Measurements from ENCODE around the gene KIF1C. TPM values are rescaled to one million over a fixed set of nuclear protein-coding genes. Genes with fewer than 3 reads are reported as not detected.

The KIF1C gene
- total and polyA plus RNA-seq, 4 donors: 10.4 to 62.2 (median 36.8) TPM

DNA sequence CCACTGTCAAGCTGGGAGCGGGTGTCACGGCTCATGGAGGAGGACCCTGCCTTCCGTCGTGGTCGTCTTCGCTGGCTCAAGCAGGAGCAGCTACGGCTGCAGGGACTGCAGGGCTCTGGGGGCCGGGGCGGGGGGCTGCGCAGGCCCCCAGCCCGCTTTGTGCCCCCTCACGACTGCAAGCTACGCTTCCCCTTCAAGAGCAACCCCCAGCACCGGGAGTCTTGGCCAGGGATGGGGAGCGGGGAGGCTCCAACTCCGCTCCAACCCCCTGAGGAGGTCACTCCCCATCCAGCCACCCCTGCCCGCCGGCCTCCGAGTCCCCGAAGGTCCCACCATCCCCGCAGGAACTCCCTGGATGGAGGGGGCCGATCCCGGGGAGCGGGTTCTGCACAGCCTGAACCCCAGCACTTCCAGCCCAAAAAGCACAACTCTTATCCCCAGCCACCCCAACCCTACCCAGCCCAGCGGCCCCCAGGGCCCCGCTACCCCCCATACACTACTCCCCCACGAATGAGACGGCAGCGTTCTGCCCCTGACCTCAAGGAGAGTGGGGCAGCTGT is 25.9 kb downstream of the KIF1C start:
- H3K9me3 ChIP-seq (ENCODE audit: control insufficient read depth in 4 of 4, low read length in 3 of 4): no peaks in the 10 kb centered on the region
- no peak overlapping the region for H3K9ac ChIP-seq (ENCODE audit: low read depth in 1 of 2, low read length in 2 of 2)
- 93% methylated on average over 29 of the region's 29 CpGs for WGBS
- H3K27me3 ChIP-seq (ENCODE audit: control insufficient read depth in 4 of 4, insufficient read depth in 4 of 4, low read length in 3 of 4): no peaks in the 10 kb centered on the region
- DNase-seq (ENCODE audit: low spot score): no peak
- no peak for TF ChIP-seq FOXA2 (IDR thresholded peaks at IDR 0.05)
- TF ChIP-seq JUND (IDR thresholded peaks at IDR 0.05): no peak
- TF ChIP-seq GABPA (IDR thresholded peaks at IDR 0.05 in 1 of 2, conservative IDR thresholded peaks at IDR 0.05 in 1 of 2): no peak
- TF ChIP-seq, protein P1, sequence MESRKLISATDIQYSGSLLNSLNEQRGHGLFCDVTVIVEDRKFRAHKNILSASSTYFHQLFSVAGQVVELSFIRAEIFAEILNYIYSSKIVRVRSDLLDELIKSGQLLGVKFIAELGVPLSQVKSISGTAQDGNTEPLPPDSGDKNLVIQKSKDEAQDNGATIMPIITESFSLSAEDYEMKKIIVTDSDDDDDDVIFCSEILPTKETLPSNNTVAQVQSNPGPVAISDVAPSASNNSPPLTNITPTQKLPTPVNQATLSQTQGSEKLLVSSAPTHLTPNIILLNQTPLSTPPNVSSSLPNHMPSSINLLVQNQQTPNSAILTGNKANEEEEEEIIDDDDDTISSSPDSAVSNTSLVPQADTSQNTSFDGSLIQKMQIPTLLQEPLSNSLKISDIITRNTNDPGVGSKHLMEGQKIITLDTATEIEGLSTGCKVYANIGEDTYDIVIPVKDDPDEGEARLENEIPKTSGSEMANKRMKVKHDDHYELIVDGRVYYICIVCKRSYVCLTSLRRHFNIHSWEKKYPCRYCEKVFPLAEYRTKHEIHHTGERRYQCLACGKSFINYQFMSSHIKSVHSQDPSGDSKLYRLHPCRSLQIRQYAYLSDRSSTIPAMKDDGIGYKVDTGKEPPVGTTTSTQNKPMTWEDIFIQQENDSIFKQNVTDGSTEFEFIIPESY (IDR thresholded peaks at IDR 0.05): no peak
- no peak for TF ChIP-seq RAD21 (IDR thresholded peaks at IDR 0.05)
- TF ChIP-seq EGR1 (IDR thresholded peaks at IDR 0.05; ENCODE audit: low read depth in 2 of 2): no peak
- TF ChIP-seq RXRA (IDR thresholded peaks at IDR 0.05): no peak
- TF ChIP-seq YY1 (IDR thresholded peaks at IDR 0.05): no peak
- TF ChIP-seq, protein P2, sequence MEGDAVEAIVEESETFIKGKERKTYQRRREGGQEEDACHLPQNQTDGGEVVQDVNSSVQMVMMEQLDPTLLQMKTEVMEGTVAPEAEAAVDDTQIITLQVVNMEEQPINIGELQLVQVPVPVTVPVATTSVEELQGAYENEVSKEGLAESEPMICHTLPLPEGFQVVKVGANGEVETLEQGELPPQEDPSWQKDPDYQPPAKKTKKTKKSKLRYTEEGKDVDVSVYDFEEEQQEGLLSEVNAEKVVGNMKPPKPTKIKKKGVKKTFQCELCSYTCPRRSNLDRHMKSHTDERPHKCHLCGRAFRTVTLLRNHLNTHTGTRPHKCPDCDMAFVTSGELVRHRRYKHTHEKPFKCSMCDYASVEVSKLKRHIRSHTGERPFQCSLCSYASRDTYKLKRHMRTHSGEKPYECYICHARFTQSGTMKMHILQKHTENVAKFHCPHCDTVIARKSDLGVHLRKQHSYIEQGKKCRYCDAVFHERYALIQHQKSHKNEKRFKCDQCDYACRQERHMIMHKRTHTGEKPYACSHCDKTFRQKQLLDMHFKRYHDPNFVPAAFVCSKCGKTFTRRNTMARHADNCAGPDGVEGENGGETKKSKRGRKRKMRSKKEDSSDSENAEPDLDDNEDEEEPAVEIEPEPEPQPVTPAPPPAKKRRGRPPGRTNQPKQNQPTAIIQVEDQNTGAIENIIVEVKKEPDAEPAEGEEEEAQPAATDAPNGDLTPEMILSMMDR (IDR thresholded peaks at IDR 0.05; ENCODE audit: low read depth, low read length, missing input control): no peak
- TF ChIP-seq HNF4A (conservative IDR thresholded peaks at IDR 0.05): no peak
- TF ChIP-seq FOXA1 (IDR thresholded peaks at IDR 0.05): no peak
- TF ChIP-seq TAF1 (conservative IDR thresholded peaks at IDR 0.05): no peak
- H3K4me1 ChIP-seq (ENCODE audit: control insufficient read depth in 4 of 4, insufficient read depth in 4 of 4, low read length in 3 of 4): no peaks in the 10 kb centered on the region
- peaks cover 20 to 55% (median 36%) of the 10 kb centered on the region in 4 donors for H3K36me3 ChIP-seq (ENCODE audit: control insufficient read depth in 4 of 4, insufficient read depth in 3 of 4, low read depth in 1 of 4, low read length in 3 of 4)
- no peak overlapping the region for H3K27ac ChIP-seq (ENCODE audit: low read depth in 1 of 2, low read length in 2 of 2)
- H3K4me3 ChIP-seq (ENCODE audit: low read depth in 1 of 3, low read length in 3 of 3): no peak overlapping the region

DNA sequence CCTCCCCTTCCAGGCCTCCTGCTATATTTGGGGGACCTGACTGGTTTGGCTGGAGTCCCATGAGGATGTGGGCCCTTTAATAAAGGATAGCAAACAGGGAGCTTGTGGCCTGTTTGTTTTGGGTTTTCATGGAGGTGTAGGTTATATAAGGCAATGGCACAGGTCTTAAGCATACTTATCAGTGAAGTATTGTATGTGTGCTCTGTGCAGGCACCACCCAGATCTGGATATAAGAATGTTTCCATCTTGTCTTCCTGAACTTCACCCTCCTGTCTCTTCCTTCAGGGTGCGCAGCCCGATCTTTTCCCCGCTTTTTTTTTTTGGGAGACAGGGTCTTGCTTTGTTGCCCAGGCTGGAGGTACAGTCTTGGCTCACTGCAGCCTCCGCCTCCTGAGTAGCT is 26.9 kb downstream of the KIF1C start:
- no peak for DNase-seq (ENCODE audit: low spot score)
- Histone ChIP-seq H3K4me3 (ENCODE audit: low read depth in 1 of 3, low read length in 3 of 3) (no peak overlapping the region), H3K27ac (ENCODE audit: low read depth in 1 of 2, low read length in 2 of 2) (no peak overlapping the region), H3K4me1 (ENCODE audit: control insufficient read depth in 4 of 4, insufficient read depth in 4 of 4, low read length in 3 of 4) (no peaks in the 10 kb centered on the region), H3K9me3 (ENCODE audit: control insufficient read depth in 4 of 4, low read length in 3 of 4) (no peaks in the 10 kb centered on the region), H3K36me3 (ENCODE audit: control insufficient read depth in 4 of 4, insufficient read depth in 3 of 4, low read depth in 1 of 4, low read length in 3 of 4) (peaks cover 20 to 46% (median 28%) of the 10 kb centered on the region in 4 donors), H3K9ac (ENCODE audit: low read depth in 1 of 2, low read length in 2 of 2) (no peak overlapping the region), H3K27me3 (ENCODE audit: control insufficient read depth in 4 of 4, insufficient read depth in 4 of 4, low read length in 3 of 4) (no peaks in the 10 kb centered on the region)
- 99% methylated on average over 4 of the region's 4 CpGs for WGBS
- no peak for TF ChIP-seq GABPA (IDR thresholded peaks at IDR 0.05 in 1 of 2, conservative IDR thresholded peaks at IDR 0.05 in 1 of 2)
- no peak for TF ChIP-seq RXRA (IDR thresholded peaks at IDR 0.05)
- TF ChIP-seq YY1 (IDR thresholded peaks at IDR 0.05): no peak
- TF ChIP-seq JUND (IDR thresholded peaks at IDR 0.05): no peak
- TF ChIP-seq, protein P3, sequence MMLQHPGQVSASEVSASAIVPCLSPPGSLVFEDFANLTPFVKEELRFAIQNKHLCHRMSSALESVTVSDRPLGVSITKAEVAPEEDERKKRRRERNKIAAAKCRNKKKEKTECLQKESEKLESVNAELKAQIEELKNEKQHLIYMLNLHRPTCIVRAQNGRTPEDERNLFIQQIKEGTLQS (IDR thresholded peaks at IDR 0.05): no peak
- TF ChIP-seq, protein P2 (IDR thresholded peaks at IDR 0.05; ENCODE audit: low read depth, low read length, missing input control): no peak
- TF ChIP-seq FOXA2 (IDR thresholded peaks at IDR 0.05): no peak
- TF ChIP-seq, protein P4, sequence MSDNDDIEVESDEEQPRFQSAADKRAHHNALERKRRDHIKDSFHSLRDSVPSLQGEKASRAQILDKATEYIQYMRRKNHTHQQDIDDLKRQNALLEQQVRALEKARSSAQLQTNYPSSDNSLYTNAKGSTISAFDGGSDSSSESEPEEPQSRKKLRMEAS (IDR thresholded peaks at IDR 0.05): no peak
- no peak for TF ChIP-seq EGR1 (IDR thresholded peaks at IDR 0.05; ENCODE audit: low read depth in 2 of 2)
- TF ChIP-seq, protein P1 (IDR thresholded peaks at IDR 0.05): no peak
- no peak for TF ChIP-seq NR2F2 (IDR thresholded peaks at IDR 0.05)
- TF ChIP-seq SP1 (IDR thresholded peaks at IDR 0.05): no peak
- no peak for TF ChIP-seq FOXA1 (IDR thresholded peaks at IDR 0.05)
- no peak for TF ChIP-seq TAF1 (conservative IDR thresholded peaks at IDR 0.05)
- no peak for TF ChIP-seq HNF4A (conservative IDR thresholded peaks at IDR 0.05)
- TF ChIP-seq HNF4G (IDR thresholded peaks at IDR 0.05): no peak
